Lung (tissue), 12 donors: ENCODE results near the gene SLTM. TPM values are rescaled to one million over a fixed set of nuclear protein-coding genes. Genes with fewer than 3 reads are reported as not detected.

Experiments
- ATAC-seq: fragments of 200-7000 bp; cut with Tn5 transposase; one replicate; pipeline ENCODE4 v1.9.1; 2020; ENCODE audit warnings: moderate number of reproducible peaks; ENCODE audit not compliant: insufficient read depth, low FRiP score
- DNase-seq, 3 donors: peaks; one replicate each; pipeline ENCODE4 v3.0.0-alpha.2; 2013 to 2017
- H3K27ac ChIP-seq, 2 donors: one replicate each; pipeline ENCODE4 v1.5.1; 2013; ENCODE audit warnings: mild to moderate bottlenecking in 2 of 2, moderate library complexity in 2 of 2, control low read depth in 1 of 2, inconsistent platforms in 1 of 2, low read depth in 1 of 2, low read length in 1 of 2
- H3K27me3 ChIP-seq, 3 donors: one replicate each; pipeline ENCODE4 v1.5.1; 2013; ENCODE audit warnings: low read length in 2 of 3; ENCODE audit not compliant: control insufficient read depth in 3 of 3, insufficient read depth in 3 of 3
- H3K36me3 ChIP-seq, 4 donors: one replicate each; pipeline ENCODE4 v1.5.1; 2013; ENCODE audit warnings: low read length in 4 of 4, mild to moderate bottlenecking in 1 of 4, moderate library complexity in 1 of 4; ENCODE audit not compliant: control insufficient read depth in 4 of 4, insufficient read depth in 4 of 4
- H3K4me1 ChIP-seq, 5 donors: one replicate each; pipeline ENCODE4 v1.5.1; 2013; ENCODE audit warnings: low read length in 5 of 5, mild to moderate bottlenecking in 2 of 5, moderate library complexity in 1 of 5; ENCODE audit not compliant: control insufficient read depth in 5 of 5, insufficient read depth in 5 of 5
- H3K4me3 ChIP-seq: one replicate; pipeline ENCODE4 v1.5.1; 2013; ENCODE audit warnings: mild to moderate bottlenecking, control low read depth, moderate library complexity
- H3K9ac ChIP-seq, 2 donors: one replicate each; pipeline ENCODE4 v1.5.1; 2013; ENCODE audit warnings: low read length in 2 of 2, control low read depth in 1 of 2; ENCODE audit not compliant: insufficient read depth in 1 of 2
- H3K9me3 ChIP-seq, 4 donors: one replicate each; pipeline ENCODE4 v1.5.1; 2013; ENCODE audit warnings: low read length in 3 of 4, mild to moderate bottlenecking in 1 of 4, moderate library complexity in 1 of 4; ENCODE audit not compliant: control insufficient read depth in 4 of 4, insufficient read depth in 3 of 4
- WGBS, 2 donors: extraction: QIAGEN DNeasy Blood & Tissue Kit; methylation state at CpG; one replicate each; pipeline ENCODE4 v1.1.7; 2013; 5-methylcytosine and 5-hydroxymethylcytosine counted together
- polyA plus RNA-seq, 2 donors: library from polyadenylated mRNA; stranded (reverse); fragments of 200-250 nt; gene quantifications; one replicate each; pipeline ENCODE4 v1.2.1, GENCODE V29; 2013
- total RNA-seq, 2 donors: library from RNA; depleted of rRNA in 1 of 2; stranded (reverse); fragments of >200 nt in 1 of 2; gene quantifications; one replicate each; pipeline ENCODE4 v1.2.1, GENCODE V29; 2014 to 2021
- TF ChIP-seq, protein P1 (sequence below): IDR thresholded peaks from 2 replicates; pipeline ENCODE4 v1.5.1; 2012; ENCODE audit warnings: mild to moderate bottlenecking; ENCODE audit errors: control extremely low read depth, extremely low read depth
- donor health status: control.
- donor health status: control.
- donor health status: Bipolar disorder and iron deficiency.
- donor health status: healthy.
- donor health status: DM: yes; HTN: yes; CAD: no.

SLTM gene
- total and polyA plus RNA-seq, 4 donors = 46.0 to 164 (median 67.4) TPM

DNA sequence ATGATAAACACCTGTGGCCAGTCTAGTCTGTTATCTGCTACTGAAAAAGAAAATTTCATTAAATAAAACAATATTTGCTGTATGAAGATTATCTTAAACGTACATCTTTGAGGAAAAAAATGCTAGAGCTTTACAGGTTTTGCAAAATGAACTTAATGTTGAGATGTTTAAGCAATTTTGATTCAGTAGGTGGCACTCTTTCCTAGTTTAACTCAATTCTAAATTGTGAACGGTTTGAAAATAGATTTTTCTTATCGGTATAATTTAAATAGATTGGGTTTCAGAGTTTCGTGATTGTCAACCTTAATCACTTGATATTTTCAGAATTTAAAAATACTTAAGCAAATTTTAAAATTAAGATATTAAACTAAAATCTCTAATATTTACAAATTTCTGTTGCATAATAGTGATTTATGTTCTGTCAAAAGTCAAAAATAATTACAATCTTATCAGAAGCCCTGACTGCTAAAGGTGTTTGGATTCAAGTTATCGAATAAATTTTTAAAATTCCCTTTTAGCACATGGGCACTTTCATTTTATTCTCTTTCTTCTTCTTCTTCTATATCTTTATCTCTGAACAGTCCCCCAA lies 47.0 kb upstream of the SLTM start:
- Histone ChIP-seq H3K27me3 (peaks cover 0 to 3% (median 0%) of the 10 kb centered on the region in 3 donors), H3K9ac (no peak overlapping the region), H3K27ac (no peak overlapping the region), H3K4me3 (no peak overlapping the region), H3K9me3 (no peaks in the 10 kb centered on the region), H3K36me3 (no peaks in the 10 kb centered on the region), H3K4me1 (no peaks in the 10 kb centered on the region)
- WGBS, 2 donors = 4% methylated on average over 5 of the region's 5 CpGs
- TF ChIP-seq, protein P1, sequence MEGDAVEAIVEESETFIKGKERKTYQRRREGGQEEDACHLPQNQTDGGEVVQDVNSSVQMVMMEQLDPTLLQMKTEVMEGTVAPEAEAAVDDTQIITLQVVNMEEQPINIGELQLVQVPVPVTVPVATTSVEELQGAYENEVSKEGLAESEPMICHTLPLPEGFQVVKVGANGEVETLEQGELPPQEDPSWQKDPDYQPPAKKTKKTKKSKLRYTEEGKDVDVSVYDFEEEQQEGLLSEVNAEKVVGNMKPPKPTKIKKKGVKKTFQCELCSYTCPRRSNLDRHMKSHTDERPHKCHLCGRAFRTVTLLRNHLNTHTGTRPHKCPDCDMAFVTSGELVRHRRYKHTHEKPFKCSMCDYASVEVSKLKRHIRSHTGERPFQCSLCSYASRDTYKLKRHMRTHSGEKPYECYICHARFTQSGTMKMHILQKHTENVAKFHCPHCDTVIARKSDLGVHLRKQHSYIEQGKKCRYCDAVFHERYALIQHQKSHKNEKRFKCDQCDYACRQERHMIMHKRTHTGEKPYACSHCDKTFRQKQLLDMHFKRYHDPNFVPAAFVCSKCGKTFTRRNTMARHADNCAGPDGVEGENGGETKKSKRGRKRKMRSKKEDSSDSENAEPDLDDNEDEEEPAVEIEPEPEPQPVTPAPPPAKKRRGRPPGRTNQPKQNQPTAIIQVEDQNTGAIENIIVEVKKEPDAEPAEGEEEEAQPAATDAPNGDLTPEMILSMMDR = peak; percentile 29
- DNase-seq (peak in 2 of 3 donors; percentile 67 to 73), ATAC-seq (no peak)

DNA sequence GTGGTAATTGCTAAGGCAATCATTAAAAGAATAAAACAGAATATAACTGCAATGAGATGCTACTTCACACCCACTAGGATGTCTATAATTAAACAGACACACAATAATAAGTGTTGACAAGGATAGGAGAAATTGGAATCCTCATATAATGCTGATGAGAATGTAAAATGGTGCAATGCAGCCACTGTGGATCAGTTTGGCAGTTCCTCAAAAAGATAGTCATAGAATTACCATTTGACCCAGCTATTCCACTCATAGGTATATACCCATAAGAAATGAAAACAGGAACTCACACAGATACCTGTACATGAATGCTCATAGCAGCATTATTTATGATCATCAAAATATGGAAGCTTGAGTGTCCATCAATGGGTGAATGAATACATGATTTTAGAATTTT lies 44.4 kb upstream of the SLTM start:
- H3K27ac ChIP-seq = no peak overlapping the region
- no peak overlapping the region for H3K4me3 ChIP-seq
- H3K9me3 ChIP-seq = no peaks in the 10 kb centered on the region
- no peak for DNase-seq
- no peaks in the 10 kb centered on the region for H3K27me3 ChIP-seq
- no peak for ATAC-seq
- TF ChIP-seq, protein P1 = no peak
- H3K4me1 ChIP-seq = no peaks in the 10 kb centered on the region
- H3K9ac ChIP-seq = no peak overlapping the region
- no peaks in the 10 kb centered on the region for H3K36me3 ChIP-seq

GRCh38 chr15:58967479-58967878 lies 34.0 kb upstream of the SLTM start:
- DNase-seq (no peak), ATAC-seq (no peak)
- TF ChIP-seq, protein P1 = no peak
- no peak overlapping the region for H3K9ac ChIP-seq
- H3K4me1 ChIP-seq = no peaks in the 10 kb centered on the region
- 82 to 90% methylated on average over 2 of the region's 2 CpGs for WGBS, 2 donors
- H3K4me3 ChIP-seq = no peak overlapping the region
- H3K27me3 ChIP-seq = no peaks in the 10 kb centered on the region
- H3K27ac ChIP-seq = no peak overlapping the region
- no peaks in the 10 kb centered on the region for H3K36me3 ChIP-seq
- no peaks in the 10 kb centered on the region for H3K9me3 ChIP-seq

DNA sequence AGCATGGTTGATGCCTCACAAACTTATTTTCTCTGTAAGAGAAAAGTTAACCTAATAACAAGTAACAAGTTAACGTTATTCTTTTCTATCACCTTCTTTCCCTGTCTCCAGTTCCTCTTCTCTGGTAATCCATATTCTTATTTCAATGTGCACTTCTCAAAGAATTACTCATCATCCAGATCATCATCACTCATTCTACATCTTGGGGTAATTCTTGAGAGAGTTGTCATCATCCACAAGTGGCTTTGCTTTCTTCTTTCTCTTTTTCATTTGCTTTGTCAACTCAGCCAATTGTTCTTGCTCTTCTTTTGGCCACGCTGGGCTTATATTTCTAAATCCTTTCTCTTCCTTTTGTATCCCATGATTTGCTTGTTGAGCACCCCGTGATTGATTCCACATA lies 33.2 kb upstream of the SLTM start:
- Histone ChIP-seq H3K36me3 (no peaks in the 10 kb centered on the region), H3K4me3 (no peak overlapping the region), H3K9me3 (no peaks in the 10 kb centered on the region), H3K9ac (no peak overlapping the region), H3K4me1 (no peaks in the 10 kb centered on the region), H3K27me3 (no peaks in the 10 kb centered on the region), H3K27ac (no peak overlapping the region)
- no peak for ATAC-seq
- 88 to 91% methylated on average over 3 of the region's 3 CpGs for WGBS, 2 donors
- TF ChIP-seq, protein P1 = no peak
- no peak for DNase-seq
